GM18526 (cell line): ENCODE results near the gene DOCK2.

Source experiments
- POLR2A ChIP-seq: IDR thresholded peaks from 3 replicates; pipeline ENCODE4 v1.6.1; 2011; ENCODE audit not compliant: insufficient read length; ENCODE audit errors: extremely low read depth

DOCK2 gene

DNA sequence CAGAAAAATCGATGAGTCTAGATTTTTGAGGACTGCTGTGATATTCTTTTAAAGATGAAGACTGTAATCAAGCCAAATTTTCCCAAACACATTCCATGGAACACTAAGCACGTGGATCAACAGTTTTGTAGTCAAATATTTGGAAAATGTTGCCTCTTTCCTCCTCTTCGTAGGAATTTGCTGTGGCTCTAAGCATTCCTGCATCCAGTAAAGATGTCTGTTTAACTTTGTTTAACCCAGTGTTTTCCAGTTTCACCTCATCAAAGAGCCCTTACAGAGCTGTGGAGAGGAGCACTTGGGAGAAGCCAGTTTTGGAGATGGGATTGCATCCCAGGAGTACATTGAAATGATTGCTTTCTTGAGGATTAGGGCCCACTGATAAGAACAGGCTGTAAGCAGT is 284.3 kb downstream of the DOCK2 start:
- no peak for TF ChIP-seq POLR2A

DNA sequence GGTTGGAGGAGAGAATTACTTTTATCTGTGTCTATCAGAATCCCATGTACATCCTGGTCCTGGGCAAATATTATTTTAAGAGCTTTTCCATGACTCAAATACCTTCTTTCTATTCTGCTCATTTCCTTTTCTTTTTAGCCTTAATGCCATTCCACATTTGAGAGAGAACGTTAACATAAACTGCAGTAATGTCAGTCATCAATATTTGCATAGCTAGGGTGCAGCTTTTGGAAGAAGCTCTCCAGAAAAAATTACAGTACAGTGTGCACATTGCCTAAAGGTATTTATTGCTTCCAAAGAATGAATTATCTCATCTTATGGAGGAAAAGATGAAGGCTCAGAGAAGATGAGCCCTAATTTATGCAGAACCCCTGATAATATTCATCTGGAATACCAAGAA is 284.9 kb downstream of the DOCK2 start:
- no peak for TF ChIP-seq POLR2A

DNA sequence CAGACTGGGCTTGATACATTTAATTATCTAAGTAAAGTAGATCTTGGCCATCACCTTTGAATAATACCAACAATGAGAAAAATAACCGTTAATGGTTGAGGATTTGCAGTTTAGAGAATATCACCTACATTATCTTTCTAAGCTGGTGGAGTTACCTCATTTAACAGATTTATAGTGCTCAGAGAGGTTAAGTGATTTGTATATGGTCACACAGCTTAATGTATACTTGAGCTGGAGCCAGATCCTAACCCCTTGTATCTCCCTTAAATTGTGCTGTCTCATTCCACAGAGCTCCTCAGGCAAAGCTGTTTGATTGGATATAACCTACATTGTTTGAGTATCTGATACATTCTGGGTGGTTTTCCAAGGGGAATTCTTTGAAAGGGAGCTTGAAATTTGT is 285.4 kb downstream of the DOCK2 start:
- TF ChIP-seq POLR2A: no peak

DNA sequence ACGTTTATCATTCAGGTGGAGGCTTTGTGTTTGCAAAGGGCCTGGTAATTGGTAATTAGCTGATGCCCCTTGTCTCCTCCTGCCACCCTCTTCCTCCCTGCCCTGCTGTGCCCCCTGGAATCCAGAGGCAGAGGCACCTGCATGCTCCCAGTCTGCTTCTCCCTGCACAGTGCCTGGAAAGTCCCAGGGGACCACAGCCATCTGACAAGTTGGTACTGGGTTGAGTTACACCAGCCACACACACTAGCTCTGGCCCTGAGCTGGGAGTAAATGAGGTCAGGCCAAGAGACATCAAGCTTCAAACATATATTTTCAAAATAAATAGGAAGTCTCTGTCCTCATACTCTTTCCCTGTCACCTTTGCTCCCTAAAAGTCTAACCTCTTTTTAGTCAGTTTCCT is 286.9 kb downstream of the DOCK2 start:
- no peak for TF ChIP-seq POLR2A

DNA sequence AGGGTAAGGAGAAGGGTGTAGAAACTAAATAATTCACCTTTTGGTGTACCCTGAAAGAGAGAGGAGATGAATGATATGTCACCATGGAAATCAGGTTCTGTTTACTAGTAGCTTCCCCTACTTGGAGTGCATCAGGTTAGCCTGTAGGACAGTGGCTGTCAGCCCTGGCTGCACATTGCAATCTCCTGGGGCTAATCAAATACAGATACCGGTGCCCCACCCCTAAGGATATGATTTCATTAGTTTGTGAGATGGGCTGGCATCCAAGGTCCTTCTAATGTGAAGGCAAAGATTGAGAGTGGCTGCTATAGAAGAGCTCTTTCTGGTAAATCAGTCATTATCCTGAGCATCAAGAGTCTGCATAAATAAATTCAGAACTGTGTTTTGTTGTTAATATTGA is 296.1 kb downstream of the DOCK2 start:
- no peak for TF ChIP-seq POLR2A

DNA sequence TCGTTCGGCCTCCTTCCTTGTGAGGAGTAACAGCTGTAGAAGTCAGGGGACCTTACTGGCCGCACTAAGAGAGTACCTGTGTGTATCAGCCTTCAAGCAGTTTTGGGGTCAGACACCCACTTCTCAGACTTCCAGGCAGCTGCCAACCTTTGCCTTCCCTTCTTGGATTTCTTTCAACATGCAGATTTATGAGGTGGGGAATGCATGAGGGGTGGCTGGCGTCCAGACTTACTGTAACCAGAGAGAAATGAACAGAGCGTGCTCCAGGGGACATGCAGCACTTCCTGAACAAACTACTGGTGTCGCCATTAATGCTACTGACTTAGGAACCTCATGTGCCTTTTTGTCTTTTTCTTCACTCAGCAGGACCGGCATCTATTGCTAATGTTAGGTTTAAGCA is 296.5 kb downstream of the DOCK2 start:
- TF ChIP-seq POLR2A: no peak

DNA sequence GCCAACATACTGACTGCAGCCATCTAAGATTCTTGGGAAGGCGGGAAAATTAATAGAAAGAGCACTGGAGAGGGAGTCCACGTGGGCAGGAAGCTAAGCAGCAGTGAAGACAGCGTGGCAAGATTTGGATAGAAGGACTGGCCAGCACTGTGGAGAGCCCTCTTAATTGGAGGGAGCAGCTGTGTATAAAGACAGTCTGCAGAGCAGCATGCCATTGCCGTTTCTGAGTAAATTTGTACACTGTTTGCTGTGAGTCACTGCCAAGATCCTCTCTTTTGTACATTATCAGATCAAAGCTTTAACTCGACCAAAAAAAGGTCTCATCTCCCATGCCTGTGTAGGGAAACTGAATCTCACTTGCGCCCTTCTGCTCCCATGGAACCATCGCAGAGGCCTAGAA is 297.9 kb downstream of the DOCK2 start:
- TF ChIP-seq POLR2A: no peak

DNA sequence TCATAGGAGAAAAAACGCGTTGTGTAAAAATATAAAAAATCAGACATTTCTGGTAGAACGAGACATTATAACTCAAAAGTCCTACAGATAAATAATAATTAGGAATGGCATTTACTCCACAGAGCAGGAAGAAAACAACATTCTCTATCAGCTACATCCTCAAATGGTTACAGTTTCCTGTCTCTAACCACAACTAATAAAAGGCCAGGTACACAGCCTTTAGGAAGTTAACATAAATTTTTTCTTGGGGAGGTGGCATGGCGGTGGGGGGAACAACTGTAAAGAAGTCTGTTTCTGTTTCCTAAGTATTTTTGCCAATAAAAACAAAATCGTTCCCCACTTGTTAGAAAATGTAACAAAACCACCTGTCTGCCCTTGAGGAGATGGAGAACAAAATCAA is 298.7 kb downstream of the DOCK2 start:
- no peak for TF ChIP-seq POLR2A

DNA sequence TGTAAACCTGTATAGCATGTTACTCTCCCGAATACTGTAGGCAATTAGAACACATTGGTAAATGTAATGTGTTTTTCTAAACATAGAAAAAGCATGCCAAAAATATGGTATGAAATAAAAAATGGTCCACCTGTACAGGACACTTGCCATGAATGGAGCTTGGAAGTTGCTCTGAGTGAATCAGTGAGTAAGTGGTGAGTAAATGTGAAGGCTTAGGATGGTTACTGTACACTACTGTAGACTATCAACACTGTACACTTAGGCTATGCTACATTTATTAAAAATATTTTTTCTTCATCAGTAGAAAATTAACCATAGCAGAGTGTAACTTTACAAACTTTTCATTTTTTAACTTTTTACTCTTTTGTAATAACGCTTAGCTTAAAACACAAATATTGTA is 301.4 kb downstream of the DOCK2 start:
- TF ChIP-seq POLR2A: no peak

DNA sequence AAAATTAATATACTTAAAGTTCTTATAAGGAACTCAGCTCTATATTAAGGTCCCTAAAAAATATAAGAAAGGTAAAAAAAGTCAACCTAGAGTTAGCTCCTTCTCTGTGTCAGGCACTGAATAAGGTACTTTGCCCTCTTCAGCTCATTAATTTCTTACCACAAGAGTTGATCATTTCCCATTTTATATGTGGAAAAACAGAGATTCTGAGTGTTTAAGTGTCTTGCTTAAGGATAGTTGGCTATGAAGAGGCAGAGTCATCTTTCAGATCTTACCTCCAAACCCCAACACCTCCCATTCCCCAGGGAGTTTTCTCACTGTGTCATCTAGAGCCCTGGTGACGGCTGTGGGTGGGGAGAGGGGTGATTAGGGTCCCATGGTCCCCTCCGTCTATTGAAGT is 302.7 kb downstream of the DOCK2 start:
- TF ChIP-seq POLR2A: no peak

DNA sequence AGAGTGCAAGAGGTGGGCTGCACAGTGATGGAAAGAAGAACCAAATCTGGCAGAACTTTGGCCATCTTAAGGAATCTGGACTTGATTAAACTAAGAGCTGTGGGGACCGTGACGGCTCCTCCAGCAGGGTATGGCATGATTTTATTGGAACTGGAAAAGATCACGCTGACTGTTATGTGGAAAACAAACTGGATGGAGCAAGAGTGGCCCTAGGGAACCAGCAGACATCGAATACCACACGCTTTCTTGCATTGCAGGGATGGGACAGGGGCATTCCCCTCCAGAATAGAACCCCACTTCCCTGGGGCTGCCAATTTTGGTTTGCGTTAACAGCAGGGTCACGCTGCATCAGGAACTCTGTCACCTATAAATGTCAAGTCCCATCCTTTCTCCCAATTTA is 304.5 kb downstream of the DOCK2 start:
- no peak for TF ChIP-seq POLR2A

DNA sequence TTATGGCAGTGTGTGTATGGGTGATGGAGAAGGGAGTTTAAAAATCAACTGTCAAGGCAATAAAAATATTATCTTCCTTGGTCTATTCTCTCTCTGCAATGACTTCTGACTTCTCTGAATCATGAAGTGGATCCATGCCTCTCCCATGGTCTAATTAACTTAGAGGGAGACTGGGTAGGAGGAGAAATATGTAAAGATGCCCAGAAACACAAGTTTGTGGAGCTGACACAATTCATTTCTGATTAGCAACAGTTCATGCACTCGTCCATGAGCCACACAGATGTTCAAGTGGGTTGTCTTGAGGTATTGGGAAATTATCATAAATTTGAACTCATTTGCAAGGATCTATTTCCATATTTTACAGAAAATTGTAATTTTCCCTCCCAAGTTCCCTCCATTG is 305.1 kb downstream of the DOCK2 start:
- no peak for TF ChIP-seq POLR2A

DNA sequence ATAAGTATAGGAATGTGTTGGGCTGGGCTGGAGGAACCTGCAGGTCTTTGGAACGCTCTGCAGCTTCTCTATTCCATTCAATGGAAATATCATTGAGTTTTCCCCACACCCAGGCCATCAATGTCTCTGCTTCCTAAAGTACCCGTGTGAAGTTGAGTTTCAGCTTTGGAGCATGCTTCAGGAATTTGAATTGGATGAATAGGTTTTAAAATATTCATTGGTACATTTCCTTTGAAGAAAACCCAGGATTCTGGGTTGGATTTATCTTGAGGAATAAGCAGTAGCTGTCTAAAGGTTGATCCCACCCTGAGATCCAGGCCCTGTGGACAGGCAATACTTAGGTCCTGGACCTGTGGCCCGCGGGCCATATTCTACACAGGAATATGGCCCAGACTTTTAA is 306.0 kb downstream of the DOCK2 start:
- TF ChIP-seq POLR2A: no peak

DNA sequence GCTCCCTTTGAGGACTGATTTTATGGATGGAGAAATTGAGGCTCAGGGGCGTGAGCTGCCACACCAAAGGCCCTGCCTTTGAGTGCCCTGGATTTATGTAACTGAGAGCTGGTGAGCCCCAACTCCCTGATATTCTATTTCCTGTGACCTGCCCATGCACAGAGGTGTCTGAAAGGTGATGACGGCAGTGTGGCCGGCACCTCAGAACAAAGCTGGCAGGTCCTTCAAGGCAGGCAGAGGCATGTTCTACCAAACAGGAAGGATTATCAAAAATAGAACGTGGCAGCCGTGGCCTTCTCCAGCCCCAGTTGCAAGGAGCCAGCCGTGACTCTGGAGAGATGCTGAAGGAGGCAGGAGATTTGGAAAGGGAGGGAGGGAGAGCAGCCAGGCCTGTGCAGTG is 307.0 kb downstream of the DOCK2 start:
- TF ChIP-seq POLR2A: no peak

DNA sequence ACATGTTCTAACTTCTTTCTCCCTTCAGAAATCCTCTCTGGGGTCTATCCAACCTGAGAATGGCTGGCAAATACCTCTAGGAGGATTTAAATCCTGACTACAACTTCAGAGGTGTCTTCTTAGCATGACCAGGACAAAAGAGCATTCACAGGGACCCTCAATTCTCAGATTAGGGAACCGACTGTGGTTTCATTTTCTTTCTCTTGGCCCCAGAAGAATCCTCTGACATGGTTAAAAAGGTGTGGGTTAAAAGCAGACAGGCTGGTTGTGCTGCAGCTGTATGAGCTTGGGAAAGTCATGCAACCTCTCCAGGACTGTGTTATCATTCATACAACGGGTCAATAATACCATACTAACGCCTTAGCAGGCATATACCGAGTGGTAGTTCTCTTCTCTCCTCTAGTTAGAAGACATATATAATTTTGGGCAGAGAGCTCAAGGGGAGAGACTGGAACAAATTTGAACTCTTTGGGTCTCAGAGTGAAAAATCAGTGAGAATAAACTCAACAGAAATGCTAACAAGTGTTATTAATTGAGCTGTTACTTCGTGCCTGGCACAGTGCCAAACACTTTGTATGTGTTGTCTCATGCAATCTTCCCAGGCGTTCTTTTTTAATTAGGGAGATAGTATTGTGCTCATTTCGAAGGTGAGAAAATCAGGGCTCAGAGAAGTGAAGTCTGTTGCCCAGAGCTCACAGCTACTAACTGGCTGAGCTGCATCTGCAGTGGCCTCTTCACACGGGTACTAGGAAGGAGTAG is 308.0 kb downstream of the DOCK2 start:
- TF ChIP-seq POLR2A: no peak

DNA sequence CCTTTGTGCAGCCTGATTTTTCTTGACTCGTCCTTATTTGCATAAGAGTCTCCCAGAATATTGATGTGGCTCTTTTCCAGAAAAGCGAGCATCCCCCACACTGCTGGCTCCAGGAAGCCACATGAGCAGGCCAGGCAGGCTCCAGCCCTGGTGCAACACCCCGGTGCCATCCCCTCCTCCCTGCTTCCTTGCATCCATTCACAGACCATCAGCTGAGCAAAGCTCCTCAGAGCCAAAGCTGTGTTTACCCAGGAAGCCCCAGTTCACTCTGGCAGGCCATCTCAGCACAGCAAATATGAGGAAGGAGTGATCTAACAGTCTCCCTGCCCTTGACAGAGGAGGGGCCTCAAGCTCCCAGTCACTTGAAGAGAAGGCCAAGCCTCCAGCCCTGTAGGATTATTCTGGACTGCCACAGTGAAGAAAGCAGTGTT is 308.8 kb downstream of the DOCK2 start:
- TF ChIP-seq POLR2A: no peak

DNA sequence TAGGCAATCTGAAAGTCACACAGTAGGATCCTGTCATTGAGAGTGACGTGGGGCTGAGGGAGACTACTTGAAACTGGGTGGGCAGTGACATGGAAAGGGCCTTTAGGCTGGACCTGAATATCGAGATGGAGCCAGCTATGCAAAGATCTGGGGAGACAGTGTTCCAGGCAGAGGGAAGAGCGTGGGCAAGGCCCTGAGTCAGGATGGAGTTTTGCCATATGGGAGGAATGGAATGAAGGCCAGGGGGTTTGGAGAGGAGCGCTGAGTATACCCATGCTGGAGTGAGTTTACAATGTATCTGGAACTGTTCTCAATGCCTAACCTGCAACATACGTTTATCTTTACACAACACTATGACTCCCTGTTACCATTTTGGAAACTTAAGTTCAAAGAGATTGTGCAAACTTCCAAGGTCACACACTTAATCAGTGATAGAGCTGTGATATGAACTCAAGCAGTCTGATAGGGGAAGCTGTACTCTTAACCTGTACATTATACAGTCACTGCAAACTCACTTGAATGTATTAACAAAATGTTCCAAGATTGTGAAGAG is 309.7 kb downstream of the DOCK2 start:
- no peak for TF ChIP-seq POLR2A

DNA sequence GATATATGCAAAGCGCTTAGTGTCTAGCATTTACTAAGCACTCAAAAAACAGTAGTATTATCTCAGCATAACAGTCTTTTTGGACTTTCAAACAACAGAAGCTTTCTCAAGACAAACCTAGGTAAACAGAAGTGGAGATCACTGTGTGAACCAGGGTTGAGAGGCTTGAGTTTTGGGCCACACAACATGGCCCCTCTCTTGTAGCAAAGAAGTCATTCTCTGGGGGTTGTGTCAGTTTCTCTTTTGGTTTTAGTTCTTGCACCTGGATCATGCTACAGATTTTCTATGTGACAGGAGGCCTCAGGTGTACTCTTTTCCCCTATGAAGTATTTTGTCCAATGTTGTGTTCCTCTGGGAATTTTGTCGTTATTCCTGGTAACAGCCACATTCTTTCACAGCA is 313.3 kb downstream of the DOCK2 start:
- TF ChIP-seq POLR2A: no peak

DNA sequence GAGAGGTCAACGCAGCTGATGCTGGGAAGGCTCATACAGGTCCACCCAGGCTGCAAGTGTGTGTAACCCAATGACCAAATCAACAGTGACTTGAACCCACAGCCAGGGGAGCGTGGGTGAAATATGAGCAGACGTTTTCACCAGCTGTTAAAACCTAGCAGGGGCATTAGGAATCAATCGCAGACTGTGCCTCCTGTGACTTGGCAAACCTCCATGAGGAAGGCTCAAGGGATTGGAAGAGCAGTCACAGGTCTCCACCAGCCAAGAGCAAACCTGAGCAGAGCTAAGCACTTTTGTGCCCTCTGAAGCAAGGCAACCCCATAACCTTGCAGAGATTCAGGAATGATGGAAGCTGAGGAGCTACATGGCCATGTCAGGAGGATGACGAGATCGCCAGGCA is 317.7 kb downstream of the DOCK2 start:
- TF ChIP-seq POLR2A: no peak
